Measurements from ENCODE around the gene DDR1.

GRCh38 chr6:30837870-30838269, 46.4 kb upstream of the DDR1 start:
- TF ChIP-seq CTCF (IDR thresholded peaks at IDR 0.05) = no peak
- TF ChIP-seq POLR2A (IDR thresholded peaks at IDR 0.05) = no peak
- TF ChIP-seq EP300 (IDR thresholded peaks at IDR 0.05; ENCODE audit: low read depth) = no peak
